Measurements from ENCODE around the gene NR5A1.

NR5A1 gene

DNA sequence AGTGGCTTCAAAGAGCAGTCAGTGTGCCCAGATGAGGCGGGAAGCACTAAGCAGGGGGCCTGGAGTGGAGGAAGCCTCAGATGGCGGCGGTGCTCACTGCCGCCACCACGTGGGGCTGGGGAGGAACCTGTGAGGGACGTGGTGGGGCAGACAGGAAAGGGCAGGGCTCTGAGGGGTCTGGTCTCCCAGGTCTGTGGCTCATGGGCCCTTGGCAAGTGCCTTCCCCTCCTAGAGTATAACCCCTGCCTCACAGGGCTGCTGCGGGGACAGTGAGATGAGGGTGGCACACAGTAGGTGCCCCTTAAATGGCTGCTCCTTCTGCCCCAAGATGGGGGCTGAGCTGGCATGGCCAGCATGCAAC is 26.6 kb downstream of the NR5A1 start:
- DNase-seq (ENCODE audit: low read depth): no peak

- DNase-seq (ENCODE audit: low read depth): no peak
These were observed 27.1 kb downstream of the NR5A1 start for GRCh38 chr9:124479947-124480620.

- DNase-seq (ENCODE audit: low read depth): no peak
These were observed 27.8 kb downstream of the NR5A1 start for GRCh38 chr9:124479371-124479770.

- DNase-seq (ENCODE audit: low read depth): no peak
These were observed 28.8 kb downstream of the NR5A1 start for GRCh38 chr9:124478354-124478753.

DNA sequence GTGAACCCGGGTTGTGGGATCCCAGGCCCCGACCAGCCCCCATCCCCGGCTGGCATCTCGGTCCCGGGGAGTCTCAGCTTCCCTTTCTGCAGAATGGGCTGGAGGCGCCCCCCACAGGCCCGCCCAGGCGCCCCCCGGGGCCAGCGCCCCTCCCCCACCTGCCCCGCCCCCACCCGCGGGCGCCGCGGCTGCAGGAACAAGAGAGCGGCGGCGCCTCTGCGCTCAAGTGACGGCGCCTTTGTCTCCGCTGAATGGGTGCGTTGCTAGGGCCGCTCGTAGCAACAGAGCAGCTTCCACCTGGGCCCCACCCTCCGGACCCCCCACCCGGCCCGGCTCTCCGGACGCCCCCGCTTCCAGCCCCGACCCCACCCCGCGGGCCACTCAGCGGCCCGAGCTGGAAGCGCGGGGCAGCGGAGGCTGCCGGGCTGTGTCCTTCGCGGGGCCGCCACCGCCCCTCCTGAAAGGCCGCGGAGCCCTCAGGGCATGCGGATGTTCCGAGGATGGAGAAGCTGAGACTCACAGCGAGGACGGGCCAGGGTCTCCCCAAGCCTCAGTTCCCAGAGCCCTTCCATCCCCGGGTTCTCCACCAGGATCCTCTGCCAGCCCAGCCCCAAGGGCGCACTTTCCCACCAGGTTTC is 29.4 kb downstream of the NR5A1 start:
- no peak for DNase-seq (ENCODE audit: low read depth)

- DNase-seq (ENCODE audit: low read depth): no peak
These were observed 30.0 kb downstream of the NR5A1 start for GRCh38 chr9:124477211-124477647.

DNA sequence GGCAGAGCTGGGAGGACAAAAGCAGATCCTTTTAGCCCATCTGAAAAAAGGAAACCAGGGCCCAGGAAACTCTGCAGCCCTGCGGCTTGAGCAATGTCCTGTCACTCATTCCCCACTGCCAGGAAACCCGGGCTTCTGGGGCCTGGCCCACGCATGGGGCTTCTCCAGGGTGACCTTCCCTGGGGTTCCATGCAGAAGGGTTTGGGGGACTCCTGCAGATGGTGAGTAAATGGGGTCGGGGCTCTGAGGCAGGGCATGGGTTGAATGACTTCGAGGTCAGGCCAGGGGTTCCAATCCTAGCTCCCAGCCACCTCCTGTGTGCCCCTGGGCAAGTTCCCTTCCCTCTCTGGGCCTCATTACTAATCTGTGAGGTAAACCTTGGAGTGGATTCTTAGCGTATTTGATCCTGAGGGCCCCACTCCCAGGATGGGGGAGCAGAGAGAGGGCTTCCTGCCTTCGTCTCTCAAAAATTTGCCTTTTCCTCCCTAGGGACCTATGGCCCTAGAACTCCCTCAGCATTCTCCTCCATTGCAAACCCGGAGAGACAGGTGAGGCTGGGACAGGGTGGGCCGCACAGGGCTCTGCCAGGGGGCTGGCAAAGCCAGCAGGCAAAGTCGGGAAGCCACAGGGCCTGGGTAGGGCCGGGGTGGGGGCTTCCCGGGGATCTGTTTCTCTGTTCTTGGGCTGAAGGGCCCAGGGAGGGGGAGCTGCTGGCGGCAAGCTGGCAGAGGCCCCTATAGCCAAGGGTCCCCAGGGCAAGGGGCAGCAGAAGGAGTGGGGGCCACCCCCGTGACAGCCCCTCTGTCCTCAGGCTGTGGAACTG is 31.1 kb downstream of the NR5A1 start:
- no peak for DNase-seq (ENCODE audit: low read depth)

GRCh38 chr9:124475158-124475867 is 31.9 kb downstream of the NR5A1 start:
- no peak for DNase-seq (ENCODE audit: low read depth)

DNA sequence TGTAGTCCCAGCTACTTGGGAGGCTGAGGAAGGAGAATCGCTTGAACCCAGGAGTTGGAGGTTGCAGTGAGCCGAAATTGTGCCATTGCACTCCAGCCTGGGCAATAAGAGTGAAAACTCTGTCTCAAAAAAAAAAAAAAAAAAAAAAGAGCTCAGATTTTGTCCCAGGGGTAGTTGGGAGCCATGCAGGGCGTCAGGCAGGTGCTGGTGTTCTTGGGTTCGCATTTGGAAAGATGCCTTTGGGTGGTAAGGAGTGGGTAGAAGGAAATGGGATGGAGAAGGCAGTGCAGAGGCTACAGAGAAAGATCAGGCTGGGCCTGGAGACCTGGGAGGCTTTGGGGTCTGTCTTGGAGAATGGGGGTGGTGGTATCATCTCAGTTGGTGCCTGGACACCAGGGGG is 33.0 kb downstream of the NR5A1 start:
- no peak for DNase-seq (ENCODE audit: low read depth)

DNA sequence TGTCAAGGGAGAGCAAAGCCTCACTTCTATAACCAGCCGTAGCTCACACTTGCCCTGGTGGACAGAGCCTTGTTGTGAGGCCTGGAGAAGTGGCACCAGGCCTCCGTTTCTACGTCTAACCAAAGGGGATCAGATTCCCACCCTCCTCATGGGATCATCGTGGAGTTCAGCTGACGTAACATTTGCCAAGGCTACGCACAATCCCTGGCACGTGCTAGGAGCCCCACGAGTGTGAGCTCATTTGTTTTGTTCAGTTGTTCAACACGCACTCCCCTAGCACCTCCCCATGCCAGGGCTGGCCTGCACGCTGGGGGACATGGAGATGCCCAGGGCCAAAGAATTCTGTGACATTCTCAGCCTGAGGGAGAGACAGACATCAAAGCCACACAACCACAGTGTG is 33.9 kb downstream of the NR5A1 start:
- no peak for DNase-seq (ENCODE audit: low read depth)

GRCh38 chr9:124472770-124473169 is 34.4 kb downstream of the NR5A1 start:
- DNase-seq (ENCODE audit: low read depth): no peak

DNA sequence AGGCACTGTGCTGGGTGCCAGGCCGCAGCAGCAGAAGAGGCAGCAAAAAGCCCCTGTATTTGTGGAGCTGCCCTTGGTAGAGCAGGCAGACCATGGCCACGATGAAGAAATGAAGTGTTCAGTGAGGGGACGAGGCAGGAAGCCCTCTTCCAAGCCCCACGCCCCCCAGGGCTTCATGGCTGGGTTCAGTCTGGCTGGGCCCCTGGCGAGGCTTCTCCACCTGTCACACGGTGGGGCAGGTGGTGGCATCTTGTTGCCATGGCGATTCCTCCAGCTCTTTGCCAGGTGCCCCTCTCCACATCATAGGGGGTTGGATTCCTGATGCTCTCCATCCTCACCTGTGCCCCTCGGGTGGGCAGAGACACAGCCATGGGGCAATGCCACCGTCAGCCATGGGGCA is 35.4 kb downstream of the NR5A1 start:
- no peak for DNase-seq (ENCODE audit: low read depth)

DNA sequence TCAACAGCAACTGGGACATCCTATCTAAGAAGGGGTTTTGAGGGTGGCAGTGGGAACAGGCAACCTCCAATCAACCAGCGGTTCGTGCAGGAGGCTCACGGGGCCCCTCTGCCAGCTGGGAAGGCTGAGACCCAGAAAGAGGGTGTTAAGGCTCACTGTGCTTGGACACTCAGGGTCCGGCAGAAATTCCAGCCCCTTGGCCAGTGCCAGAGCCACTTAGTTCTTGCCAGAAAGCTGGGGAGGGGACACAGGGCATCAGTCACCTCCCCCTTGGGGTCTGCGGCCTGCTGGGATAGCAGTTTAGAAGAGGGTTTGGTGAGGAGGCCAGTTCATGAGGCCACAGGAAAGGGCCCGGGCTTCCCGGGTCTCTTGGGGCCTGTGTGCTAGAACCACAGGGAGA is 36.5 kb downstream of the NR5A1 start:
- DNase-seq (ENCODE audit: low read depth): no peak

- DNase-seq (ENCODE audit: low read depth): no peak
These were observed 36.9 kb downstream of the NR5A1 start for GRCh38 chr9:124470306-124470705.

- DNase-seq (ENCODE audit: low read depth): no peak
These were observed 38.0 kb downstream of the NR5A1 start for GRCh38 chr9:124469011-124469832.

DNA sequence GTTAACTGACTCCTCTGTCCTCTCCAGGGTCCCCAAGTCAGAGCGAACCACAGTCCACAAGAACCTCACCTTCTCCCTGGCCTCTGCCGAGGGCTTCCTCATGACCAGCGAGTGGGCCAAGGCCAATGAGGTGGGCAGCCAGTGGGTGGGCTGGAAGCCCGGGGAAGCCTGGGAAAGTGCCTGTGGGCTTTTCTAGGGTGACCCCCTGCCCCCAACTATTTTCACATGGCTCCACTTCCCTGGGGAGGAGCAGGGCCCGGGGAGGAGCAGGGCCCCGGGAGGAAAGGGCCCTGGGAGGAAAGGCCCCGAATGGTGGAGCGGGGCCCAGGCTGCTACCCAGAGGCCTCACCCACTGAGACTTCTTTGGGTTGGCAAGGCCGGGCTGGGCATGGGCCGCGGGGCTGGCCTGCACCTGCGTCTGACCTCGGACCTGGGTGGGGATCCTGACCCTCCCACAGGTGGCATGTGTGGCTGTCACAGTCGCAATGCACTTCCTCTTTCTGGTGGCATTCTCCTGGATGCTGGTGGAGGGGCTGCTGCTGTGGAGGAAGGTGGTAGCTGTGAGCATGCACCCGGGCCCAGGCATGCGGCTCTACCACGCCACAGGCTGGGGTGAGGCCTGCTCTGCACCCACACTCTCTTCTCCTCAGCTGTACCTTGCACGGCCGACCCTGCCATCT is 39.0 kb downstream of the NR5A1 start:
- DNase-seq (ENCODE audit: low read depth): no peak

DNA sequence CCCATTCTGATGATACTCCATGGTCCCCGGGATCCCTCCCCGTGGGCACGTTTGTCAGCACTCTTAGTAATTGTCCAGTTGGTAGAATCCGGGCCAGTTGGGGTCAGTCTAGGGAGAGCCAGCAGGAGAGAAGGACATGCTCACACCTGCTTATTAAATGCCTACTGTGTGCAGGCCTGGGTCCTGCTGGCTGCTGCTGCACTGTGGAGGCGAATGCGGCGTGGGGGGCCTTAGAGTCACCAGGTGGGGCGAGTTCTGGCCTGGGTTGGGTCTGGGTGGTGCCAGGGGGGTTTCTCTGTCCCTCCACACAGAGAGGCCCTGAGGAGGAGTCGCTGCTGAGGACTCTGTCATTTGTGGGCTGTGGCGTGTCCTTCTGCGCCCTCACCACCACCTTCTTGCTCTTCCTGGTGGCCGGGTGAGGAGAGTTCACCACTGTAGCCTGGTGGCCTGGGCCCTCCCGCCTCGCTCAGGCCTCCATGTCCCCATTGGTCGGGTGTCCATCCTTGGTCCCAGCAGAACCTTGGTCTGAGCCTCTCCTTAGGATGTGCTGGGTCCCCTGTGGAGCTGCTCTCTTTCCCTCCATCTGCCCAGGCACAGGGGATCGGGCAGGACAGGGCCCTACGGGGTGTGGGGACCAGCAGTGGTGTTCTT is 39.7 kb downstream of the NR5A1 start:
- DNase-seq (ENCODE audit: low read depth): no peak

DNA sequence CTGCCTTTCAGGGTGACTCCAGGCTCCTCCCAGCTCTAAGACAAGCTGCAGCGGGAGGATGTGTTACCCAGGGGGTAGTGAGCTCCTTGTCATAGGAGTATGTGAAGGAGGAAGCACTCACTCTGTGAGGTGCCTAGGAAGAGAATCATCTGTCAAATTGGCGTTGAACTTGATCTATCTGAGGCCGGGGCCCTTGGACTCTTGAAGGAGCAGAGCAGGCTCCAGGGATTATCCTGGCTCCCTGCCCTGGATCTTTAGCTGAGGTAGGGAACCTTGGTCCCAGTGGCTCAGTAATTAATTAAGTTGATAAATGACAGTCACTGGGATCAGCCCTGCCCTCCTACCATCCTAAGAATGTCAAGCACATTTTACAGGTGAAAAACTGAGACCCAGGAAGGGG is 41.5 kb downstream of the NR5A1 start:
- no peak for DNase-seq (ENCODE audit: low read depth)

GRCh38 chr9:124462739-124463138 is 44.5 kb downstream of the NR5A1 start:
- DNase-seq (ENCODE audit: low read depth): no peak

DNA sequence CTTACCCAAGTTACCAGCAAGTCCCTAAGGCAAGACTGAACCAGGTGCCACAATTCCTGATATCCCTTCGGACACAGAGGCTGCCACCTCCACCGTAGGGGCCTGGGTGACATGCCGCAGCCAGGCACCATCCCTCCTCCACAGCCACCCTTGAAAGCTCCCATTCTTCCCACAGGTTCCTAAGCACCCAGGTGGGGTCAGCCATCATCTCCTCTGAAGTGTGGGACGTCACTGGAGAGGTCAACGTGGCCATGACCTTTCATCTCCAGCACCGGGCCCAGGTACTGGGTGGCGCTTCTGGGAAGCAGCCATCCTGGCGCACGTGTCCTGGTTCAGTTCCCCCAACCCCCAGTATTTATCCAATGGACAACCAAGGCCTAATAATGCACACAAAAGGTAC is 48.8 kb downstream of the NR5A1 start:
- DNase-seq (ENCODE audit: low read depth): no peak

Data from stimulated activated CD8-positive, alpha-beta memory T cell treated with anti-CD3 and anti-CD28 coated beads, Interleukin-7, amount 100 ng/mL, for 24 hours (primary cell).